GM12892 (cell line): ENCODE data around the gene ARHGAP40.

ENCODE experiments used
- DNase-seq: peaks from one replicate; pipeline ENCODE4 v3.0.0; 2011; ENCODE audit not compliant: insufficient read length
- FAIRE-seq: peaks from 2 replicates; lab custom pipeline; 2011; peaks lifted over from hg19 to GRCh38; lab: Jason Lieb, UNC
- POLR2A ChIP-seq: IDR thresholded peaks from 2 replicates; pipeline ENCODE4 v1.6.1; 2011; ENCODE audit warnings: low read depth, low read length, control low read depth
- POLR2AphosphoS5 ChIP-seq: IDR thresholded peaks from 2 replicates; pipeline ENCODE4 v1.6.1; 2011; ENCODE audit warnings: low read depth, low read length, control low read depth
- TAF1 ChIP-seq: IDR thresholded peaks from 2 replicates; pipeline ENCODE4 v1.6.1; 2011; ENCODE audit warnings: low read depth, mild to moderate bottlenecking, control low read depth, low read length, borderline replicate concordance

The ARHGAP40 gene

GRCh38 chr20:38573413-38573812 lies 28.2 kb upstream of the ARHGAP40 start:
- DNase-seq: no peak
- no peak for FAIRE-seq
- TF ChIP-seq TAF1: no peak
- TF ChIP-seq POLR2A: no peak
- no peak for TF ChIP-seq POLR2AphosphoS5

DNA sequence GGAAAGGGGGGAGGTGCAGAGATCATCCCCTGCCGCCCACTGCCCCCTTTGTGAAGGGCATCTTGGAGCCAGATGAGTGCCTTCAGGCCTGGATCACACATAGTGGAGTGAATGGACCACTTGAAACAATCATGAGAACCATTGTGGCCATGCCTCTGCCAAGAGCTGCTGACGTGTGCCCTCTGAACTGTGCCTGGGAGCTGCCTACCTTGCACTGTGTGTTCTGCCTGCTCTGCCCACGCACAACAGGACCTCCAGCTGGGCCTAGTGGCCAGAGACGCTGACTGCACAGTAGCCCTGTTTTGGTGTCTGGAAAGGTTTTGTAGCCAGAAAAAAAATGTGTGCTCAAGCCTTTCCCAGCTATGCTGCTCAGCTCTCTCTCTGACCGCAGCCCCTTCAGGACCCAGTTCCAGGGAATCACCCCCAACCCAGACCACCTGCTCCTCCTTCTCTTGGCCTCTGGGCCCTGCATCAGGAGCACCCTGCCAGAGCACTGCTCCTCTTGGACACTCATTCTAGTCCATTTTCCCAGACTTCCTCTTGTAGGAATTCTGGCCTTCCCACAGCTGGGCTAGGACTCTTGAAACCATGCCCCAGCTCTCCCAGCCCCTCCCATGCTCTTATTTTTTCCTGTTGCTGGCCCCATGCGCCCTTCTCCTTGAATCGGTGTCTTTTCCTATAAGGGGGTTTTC lies 22.2 kb upstream of the ARHGAP40 start:
- FAIRE-seq (no peak), DNase-seq (no peak)
- no peak for TF ChIP-seq POLR2A
- no peak for TF ChIP-seq TAF1
- TF ChIP-seq POLR2AphosphoS5: peak; percentile 34; the same call in 1 of the 2 replicates

GRCh38 chr20:38579921-38580320 lies 21.7 kb upstream of the ARHGAP40 start:
- FAIRE-seq (no peak), DNase-seq (no peak)
- TF ChIP-seq POLR2AphosphoS5 (no peak), POLR2A (no peak), TAF1 (no peak)

DNA sequence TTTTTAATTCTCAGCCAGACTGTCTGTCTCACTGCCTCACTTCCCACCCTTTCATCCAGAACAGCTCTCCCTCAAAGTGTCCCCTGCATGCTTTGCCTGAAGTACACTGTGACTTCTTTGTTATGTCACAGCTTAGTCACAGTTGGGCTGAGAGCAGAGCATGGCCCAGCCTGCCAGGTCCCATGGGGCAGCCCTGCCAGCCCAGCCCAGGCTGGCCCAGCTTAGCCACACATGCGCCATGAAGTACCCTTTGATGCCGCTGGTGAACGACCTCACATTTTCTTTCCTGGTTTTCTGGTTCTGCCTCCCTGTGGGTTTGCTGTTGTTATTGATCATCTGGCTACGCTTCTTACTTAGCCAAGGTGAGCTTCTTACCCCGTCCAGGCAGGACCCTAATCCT lies 20.6 kb upstream of the ARHGAP40 start, which contains the start of gene ADIG:
Gene ADIG (plus strand): TSS at position 185 of the 400 bp plus-strand sequence. CDS start 54 bp downstream, at position 239.
- FAIRE-seq: no peak
- no peak for DNase-seq
- TF ChIP-seq POLR2AphosphoS5: no peak
- no peak for TF ChIP-seq POLR2A
- TF ChIP-seq TAF1: no peak

GRCh38 chr20:38581830-38582358 lies 19.7 kb upstream of the ARHGAP40 start:
- FAIRE-seq (no peak), DNase-seq (no peak)
- no peak for TF ChIP-seq POLR2A
- no peak for TF ChIP-seq TAF1
- TF ChIP-seq POLR2AphosphoS5: no peak

GRCh38 chr20:38583306-38583705 lies 18.3 kb upstream of the ARHGAP40 start:
- FAIRE-seq (no peak), DNase-seq (no peak)
- no peak for TF ChIP-seq POLR2AphosphoS5
- no peak for TF ChIP-seq TAF1
- no peak for TF ChIP-seq POLR2A

GRCh38 chr20:38584099-38584763 lies 17.4 kb upstream of the ARHGAP40 start:
- no peak for FAIRE-seq
- TF ChIP-seq TAF1 (no peak), POLR2AphosphoS5 (no peak), POLR2A (no peak)
- no peak for DNase-seq

DNA sequence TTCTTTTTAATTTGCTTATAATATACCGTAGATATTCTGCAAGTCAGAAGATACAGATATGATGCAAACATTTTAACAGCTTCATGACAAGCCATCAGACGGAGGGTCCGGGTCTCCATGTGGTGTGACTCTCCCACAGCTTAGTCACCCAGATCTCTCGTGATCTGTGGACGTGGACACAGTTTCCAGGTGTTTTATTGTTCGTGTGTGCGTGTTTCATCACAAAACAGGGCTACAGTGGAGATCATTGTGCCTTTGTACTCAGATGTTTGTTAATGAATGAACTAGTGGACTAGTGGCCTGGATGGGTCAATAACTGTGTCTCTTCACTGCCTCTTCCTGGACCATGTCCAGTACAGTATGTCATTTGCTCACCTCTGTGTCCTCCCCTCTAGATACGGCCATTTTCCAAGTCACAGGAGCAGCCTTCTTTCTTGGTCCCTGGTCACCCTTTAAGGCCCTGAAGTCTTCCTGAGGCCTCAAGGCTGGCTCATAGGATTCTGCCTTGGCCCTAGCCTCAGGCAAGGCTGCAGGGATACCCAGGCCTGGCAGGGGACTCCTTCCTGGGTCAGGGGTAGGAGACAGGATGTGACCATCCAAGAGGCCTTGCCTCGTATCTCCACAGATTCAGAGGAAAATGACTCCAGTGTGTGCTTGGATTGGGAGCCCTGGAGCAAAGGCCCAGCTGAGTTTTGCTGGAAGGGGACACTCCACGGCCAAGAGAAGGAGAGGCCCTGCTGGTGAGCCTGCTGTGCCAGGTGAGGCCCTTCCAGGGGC lies 16.0 kb upstream of the ARHGAP40 start:
- TF ChIP-seq POLR2A (no peak), TAF1 (no peak), POLR2AphosphoS5 (no peak)
- FAIRE-seq: no peak
- DNase-seq: no peak

DNA sequence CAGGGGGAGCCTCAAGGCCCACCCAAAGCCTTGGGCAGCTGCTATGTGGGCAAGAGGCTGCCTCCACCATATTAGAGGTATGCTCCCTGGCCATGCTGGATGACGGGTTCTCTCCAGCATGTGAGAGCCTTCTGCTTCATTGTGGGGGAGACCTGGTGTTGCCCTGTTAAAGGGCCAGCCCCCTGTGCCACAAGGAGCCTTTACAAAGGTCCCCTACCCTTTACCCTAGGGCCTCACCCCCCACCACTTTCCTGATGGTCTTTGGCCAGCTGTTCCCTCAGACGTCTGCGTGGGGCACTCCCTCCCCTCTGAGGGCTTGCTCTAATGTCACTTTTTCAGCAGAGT lies 15.5 kb upstream of the ARHGAP40 start:
- FAIRE-seq: no peak
- TF ChIP-seq POLR2AphosphoS5: no peak
- TF ChIP-seq TAF1: no peak
- no peak for TF ChIP-seq POLR2A

GRCh38 chr20:38588303-38588702 lies 13.3 kb upstream of the ARHGAP40 start:
- no peak for DNase-seq
- TF ChIP-seq POLR2AphosphoS5 (no peak), TAF1 (no peak), POLR2A (no peak)
- no peak for FAIRE-seq

More for the DNA sequence above, 15.5 kb upstream of the ARHGAP40 start:
- DNase-seq: no peak

- no peak for FAIRE-seq
Measured at GRCh38 chr20:38589351-38589750, 12.3 kb upstream of the ARHGAP40 start.

More at GRCh38 chr20:38589351-38589750, 12.3 kb upstream of the ARHGAP40 start:
- no peak for TF ChIP-seq TAF1
- TF ChIP-seq POLR2AphosphoS5: no peak
- no peak for DNase-seq
